WTC11 (cell line): Measurements from ENCODE around the gene MRPL22. TPM values are rescaled to one million over a fixed set of nuclear protein-coding genes. Genes with fewer than 3 reads are reported as not detected.

Source experiments
- ATAC-seq: fragments of 200-7000 bp; cut with Tn5 transposase; 2 replicates; pipeline ENCODE4 v1.10.0; 2021; ENCODE audit warnings: mild to moderate bottlenecking, moderate library complexity
- CTCF ChIA-PET: fragments of 300-600 bp; sonication (Branson Sonifier 250); formaldehyde crosslinking; loops from one replicate; lab custom pipeline; 2021; ENCODE audit warnings: antibody characterized with exemption; lab: Charles Lee
- POLR2A ChIA-PET: fragments of 350-600 bp; sonication (Branson Sonifier 250); formaldehyde crosslinking; loops from one replicate; lab custom pipeline; 2021; ENCODE audit warnings: antibody characterized with exemption; lab: Charles Lee
- DNase-seq: peaks from one replicate; pipeline ENCODE4 v3.0.0; 2021; ENCODE audit warnings: low spot score
- H3K27ac Mint-ChIP-seq: 2 replicates; pipeline ENCODE4 v1.8.0; 2021; ENCODE audit warnings: mixed read lengths
- H3K27me3 Mint-ChIP-seq: 2 replicates; pipeline ENCODE4 v1.8.0; 2021; ENCODE audit warnings: low read depth, mild to moderate bottlenecking, moderate library complexity, mixed read lengths
- H3K36me3 Mint-ChIP-seq: 2 replicates; pipeline ENCODE4 v1.8.0; 2021; ENCODE audit warnings: mixed read lengths
- H3K4me1 Mint-ChIP-seq: 2 replicates; pipeline ENCODE4 v1.8.0; 2022; ENCODE audit warnings: mixed read lengths
- H3K4me3 Mint-ChIP-seq: 2 replicates; pipeline ENCODE4 v1.8.0; 2021; ENCODE audit warnings: mild to moderate bottlenecking, moderate library complexity, mixed read lengths
- H3K9me3 Mint-ChIP-seq: 2 replicates; pipeline ENCODE4 v1.8.0; 2021; ENCODE audit warnings: mixed read lengths
- CBFB ChIP-seq: sonication (generic); formaldehyde crosslinking; IDR thresholded peaks from 2 replicates; pipeline ENCODE4 v1.8.1; 2022; ENCODE audit warnings: mild to moderate bottlenecking, low read depth, missing genetic modification reagents
- ELF4 ChIP-seq: sonication (generic); formaldehyde crosslinking; IDR thresholded peaks from 2 replicates; pipeline ENCODE4 v1.8.1; 2022; ENCODE audit warnings: low read depth, mild to moderate bottlenecking, moderate library complexity, missing genetic modification reagents
- ETV6 ChIP-seq: sonication (generic); formaldehyde crosslinking; IDR thresholded peaks from 2 replicates; pipeline ENCODE4 v1.8.1; 2022; ENCODE audit warnings: mild to moderate bottlenecking, missing genetic modification reagents
- FOXP1 ChIP-seq: sonication (generic); formaldehyde crosslinking; IDR thresholded peaks from 2 replicates; pipeline ENCODE4 v1.8.0; 2022; ENCODE audit warnings: missing genetic modification reagents, mild to moderate bottlenecking, moderate library complexity, borderline replicate concordance
- GRHL2 ChIP-seq: fragments of 250-450 bp; sonication (Bioruptor Pico); IDR thresholded peaks from 2 replicates; pipeline ENCODE4 v1.8.0; 2022; ENCODE audit warnings: mild to moderate bottlenecking, moderate library complexity; ENCODE audit not compliant: insufficient replicate concordance, severe bottlenecking
- HMGA2 ChIP-seq: fragments of 250-450 bp; sonication (Bioruptor Pico); IDR thresholded peaks from 2 replicates; pipeline ENCODE4 v1.4.0; 2021; ENCODE audit warnings: mild to moderate bottlenecking, moderate library complexity
- MXD4 ChIP-seq: fragments of 250-450 bp; sonication (Bioruptor Pico); IDR thresholded peaks from 2 replicates; pipeline ENCODE4 v1.8.0; 2021; ENCODE audit warnings: mild to moderate bottlenecking, moderate library complexity, borderline replicate concordance
- NFATC4 ChIP-seq: fragments of 250-450 bp; sonication (Bioruptor Pico); IDR thresholded peaks from 2 replicates; pipeline ENCODE4 v1.9.0; 2021; ENCODE audit warnings: mild to moderate bottlenecking
- PRDM15 ChIP-seq: sonication (generic); formaldehyde crosslinking; IDR thresholded peaks from 2 replicates; pipeline ENCODE4 v1.8.0; 2022; ENCODE audit warnings: missing genetic modification reagents
- RELA ChIP-seq: sonication (generic); formaldehyde crosslinking; IDR thresholded peaks from 2 replicates; pipeline ENCODE4 v1.8.1; 2022; ENCODE audit warnings: missing genetic modification reagents, mild to moderate bottlenecking, borderline replicate concordance
- SMAD3 ChIP-seq: sonication (generic); formaldehyde crosslinking; IDR thresholded peaks from 2 replicates; pipeline ENCODE4 v1.8.0; 2022; ENCODE audit warnings: missing genetic modification reagents, mild to moderate bottlenecking, borderline replicate concordance
- ZMAT4 ChIP-seq: fragments of 250-450 bp; sonication (Bioruptor Pico); IDR thresholded peaks from 2 replicates; pipeline ENCODE4 v1.9.0; 2021; ENCODE audit warnings: mild to moderate bottlenecking
- ZNF138 ChIP-seq: sonication (generic); formaldehyde crosslinking; conservative IDR thresholded peaks from 2 replicates; pipeline ENCODE4 v1.8.1; 2022; ENCODE audit warnings: mild to moderate bottlenecking, moderate library complexity, missing genetic modification reagents
- ZNF219 ChIP-seq: sonication (generic); formaldehyde crosslinking; IDR thresholded peaks from 2 replicates; pipeline ENCODE4 v1.8.0; 2023; ENCODE audit warnings: missing genetic modification reagents, mild to moderate bottlenecking, borderline replicate concordance
- ZNF671 ChIP-seq: fragments of 250-450 bp; sonication (Bioruptor Pico); IDR thresholded peaks from 2 replicates; pipeline ENCODE4 v1.8.0; 2021; ENCODE audit warnings: mild to moderate bottlenecking
- total RNA-seq: library from RNA; stranded (reverse); gene quantifications from 3 replicates; pipeline ENCODE4 v1.2.3, GENCODE V29; 2021
- TF ChIP-seq, protein P1 (sequence below): sonication (generic); formaldehyde crosslinking; IDR thresholded peaks from 2 replicates; pipeline ENCODE4 v1.8.1; 2023; ENCODE audit warnings: mild to moderate bottlenecking, missing genetic modification reagents, moderate library complexity
- TF ChIP-seq, protein P2 (sequence below): sonication (generic); formaldehyde crosslinking; IDR thresholded peaks from 2 replicates; pipeline ENCODE4 v1.8.1; 2022; ENCODE audit warnings: mild to moderate bottlenecking, missing genetic modification reagents, moderate library complexity, borderline replicate concordance
- TF ChIP-seq, protein P3 (sequence below): sonication (generic); formaldehyde crosslinking; IDR thresholded peaks from 2 replicates; pipeline ENCODE4 v1.8.1; 2022; ENCODE audit warnings: low read depth, mild to moderate bottlenecking, moderate library complexity, missing genetic modification reagents, borderline replicate concordance
- TF ChIP-seq, protein P4 (sequence below): sonication (generic); formaldehyde crosslinking; IDR thresholded peaks from 2 replicates; pipeline ENCODE4 v1.8.0; 2022; ENCODE audit warnings: mild to moderate bottlenecking, missing genetic modification reagents

MRPL22 gene
- total RNA-seq, 1 experiment from 2014 or later: 52.0 TPM

GRCh38 chr5:154956712-154957111 is 15.8 kb downstream of the MRPL22 start:
- ChIA-PET POLR2A (no interaction called here), CTCF (interaction anchor here (1.2 kb wide), 1 partner anchor 16 kb away, joined by 3 read pairs; no protein-coding TSS in a partner anchor)
- no peak overlapping the region for H3K4me3 Mint-ChIP-seq
- no peak for TF ChIP-seq RELA (CRISPR knock-in tag)
- TF ChIP-seq CBFB (CRISPR knock-in tag): no peak
- TF ChIP-seq ZMAT4 (CRISPR knock-in tag): no peak
- no peak for TF ChIP-seq NFATC4 (CRISPR knock-in tag)
- TF ChIP-seq ZNF671 (CRISPR knock-in tag): no peak
- no peaks in the 10 kb centered on the region for H3K27me3 Mint-ChIP-seq
- no peaks in the 10 kb centered on the region for H3K4me1 Mint-ChIP-seq
- DNase-seq: no peak
- no peak overlapping the region for H3K27ac Mint-ChIP-seq
- ATAC-seq: no peak
- H3K36me3 Mint-ChIP-seq: peaks cover 20% of the 10 kb centered on the region
- no peaks in the 10 kb centered on the region for H3K9me3 Mint-ChIP-seq

GRCh38 chr5:154962494-154962893 is 21.6 kb downstream of the MRPL22 start:
- Mint-ChIP-seq H3K27ac (no peak overlapping the region), H3K4me1 (no peaks in the 10 kb centered on the region), H3K36me3 (peaks cover 13% of the 10 kb centered on the region), H3K4me3 (no peak overlapping the region), H3K9me3 (no peaks in the 10 kb centered on the region), H3K27me3 (no peaks in the 10 kb centered on the region)
- ATAC-seq (no peak), DNase-seq (no peak)
- ChIA-PET POLR2A (no interaction called here), CTCF (no interaction called here)
- TF ChIP-seq PRDM15 (CRISPR knock-in tag): no peak
- no peak for TF ChIP-seq FOXP1
- no peak for TF ChIP-seq GRHL2
- TF ChIP-seq ZNF138 (CRISPR knock-in tag): no peak
- TF ChIP-seq, protein P1, sequence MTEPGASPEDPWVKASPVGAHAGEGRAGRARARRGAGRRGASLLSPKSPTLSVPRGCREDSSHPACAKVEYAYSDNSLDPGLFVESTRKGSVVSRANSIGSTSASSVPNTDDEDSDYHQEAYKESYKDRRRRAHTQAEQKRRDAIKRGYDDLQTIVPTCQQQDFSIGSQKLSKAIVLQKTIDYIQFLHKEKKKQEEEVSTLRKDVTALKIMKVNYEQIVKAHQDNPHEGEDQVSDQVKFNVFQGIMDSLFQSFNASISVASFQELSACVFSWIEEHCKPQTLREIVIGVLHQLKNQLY (CRISPR knock-in tag): no peak

- no peaks in the 10 kb centered on the region for H3K27me3 Mint-ChIP-seq
- peak overlapping the region; percentile 2; the same call in 1 of the 2 replicates for H3K27ac Mint-ChIP-seq
- no peak for TF ChIP-seq ZNF219 (CRISPR knock-in tag)
- TF ChIP-seq, protein P2, sequence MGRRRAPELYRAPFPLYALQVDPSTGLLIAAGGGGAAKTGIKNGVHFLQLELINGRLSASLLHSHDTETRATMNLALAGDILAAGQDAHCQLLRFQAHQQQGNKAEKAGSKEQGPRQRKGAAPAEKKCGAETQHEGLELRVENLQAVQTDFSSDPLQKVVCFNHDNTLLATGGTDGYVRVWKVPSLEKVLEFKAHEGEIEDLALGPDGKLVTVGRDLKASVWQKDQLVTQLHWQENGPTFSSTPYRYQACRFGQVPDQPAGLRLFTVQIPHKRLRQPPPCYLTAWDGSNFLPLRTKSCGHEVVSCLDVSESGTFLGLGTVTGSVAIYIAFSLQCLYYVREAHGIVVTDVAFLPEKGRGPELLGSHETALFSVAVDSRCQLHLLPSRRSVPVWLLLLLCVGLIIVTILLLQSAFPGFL (CRISPR knock-in tag): no peak
- TF ChIP-seq, protein P3, sequence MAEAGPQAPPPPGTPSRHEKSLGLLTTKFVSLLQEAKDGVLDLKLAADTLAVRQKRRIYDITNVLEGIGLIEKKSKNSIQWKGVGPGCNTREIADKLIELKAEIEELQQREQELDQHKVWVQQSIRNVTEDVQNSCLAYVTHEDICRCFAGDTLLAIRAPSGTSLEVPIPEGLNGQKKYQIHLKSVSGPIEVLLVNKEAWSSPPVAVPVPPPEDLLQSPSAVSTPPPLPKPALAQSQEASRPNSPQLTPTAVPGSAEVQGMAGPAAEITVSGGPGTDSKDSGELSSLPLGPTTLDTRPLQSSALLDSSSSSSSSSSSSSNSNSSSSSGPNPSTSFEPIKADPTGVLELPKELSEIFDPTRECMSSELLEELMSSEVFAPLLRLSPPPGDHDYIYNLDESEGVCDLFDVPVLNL (CRISPR knock-in tag): no peak
- TF ChIP-seq HMGA2: no peak
- TF ChIP-seq, protein P4, sequence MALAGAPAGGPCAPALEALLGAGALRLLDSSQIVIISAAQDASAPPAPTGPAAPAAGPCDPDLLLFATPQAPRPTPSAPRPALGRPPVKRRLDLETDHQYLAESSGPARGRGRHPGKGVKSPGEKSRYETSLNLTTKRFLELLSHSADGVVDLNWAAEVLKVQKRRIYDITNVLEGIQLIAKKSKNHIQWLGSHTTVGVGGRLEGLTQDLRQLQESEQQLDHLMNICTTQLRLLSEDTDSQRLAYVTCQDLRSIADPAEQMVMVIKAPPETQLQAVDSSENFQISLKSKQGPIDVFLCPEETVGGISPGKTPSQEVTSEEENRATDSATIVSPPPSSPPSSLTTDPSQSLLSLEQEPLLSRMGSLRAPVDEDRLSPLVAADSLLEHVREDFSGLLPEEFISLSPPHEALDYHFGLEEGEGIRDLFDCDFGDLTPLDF (CRISPR knock-in tag): no peak
- TF ChIP-seq ELF4 (CRISPR knock-in tag): no peak
- TF ChIP-seq ETV6 (CRISPR knock-in tag): no peak
- TF ChIP-seq SMAD3 (CRISPR knock-in tag): no peak
- TF ChIP-seq MXD4 (CRISPR knock-in tag): no peak
Measured at GRCh38 chr5:154966081-154966841, 25.4 kb downstream of the MRPL22 start.

More at GRCh38 chr5:154966081-154966841, 25.4 kb downstream of the MRPL22 start:
- Mint-ChIP-seq H3K4me3 (no peak overlapping the region), H3K4me1 (no peaks in the 10 kb centered on the region), H3K36me3 (no peaks in the 10 kb centered on the region), H3K9me3 (no peaks in the 10 kb centered on the region)
- DNase-seq (no peak), ATAC-seq (no peak)
- ChIA-PET CTCF (interaction anchor here (1.7 kb wide), 1 partner anchor 38 kb away, joined by 4 read pairs; no protein-coding TSS in a partner anchor), POLR2A (no interaction called here)
